Kidney (tissue), 14 donors: ENCODE measurements around the gene UNC93A. TPM values are rescaled to one million over a fixed set of nuclear protein-coding genes. Genes with fewer than 3 reads are reported as not detected.
"Not testable (repeated sequence)": the region's sequence is repeated elsewhere in the genome, so short reads cannot be mapped to it uniquely, and the experiment has no call there.

Experiments used
- DNase-seq, 5 donors: peaks; one replicate each; pipeline ENCODE4 v3.0.0-alpha.2; 2013 to 2020
- FAIRE-seq: peaks from 2 replicates; lab custom pipeline; 2012; peaks lifted over from hg19 to GRCh38; lab: Jason Lieb, UNC
- H3K27ac ChIP-seq, 2 donors: one replicate each; pipeline ENCODE4 v1.7.0; 2013; ENCODE audit warnings: low read depth in 2 of 2, low read length in 2 of 2, inconsistent platforms in 1 of 2
- H3K27me3 ChIP-seq: one replicate; pipeline ENCODE4 v1.7.1; 2013; ENCODE audit warnings: low read length, inconsistent platforms; ENCODE audit not compliant: control insufficient read depth, insufficient read depth
- H3K36me3 ChIP-seq, 3 donors: one replicate each; pipeline versions ENCODE4 v1.7.0 to v1.7.1; 2013; ENCODE audit warnings: low read length in 3 of 3, control low read depth in 1 of 3, inconsistent platforms in 1 of 3; ENCODE audit not compliant: insufficient read depth in 3 of 3, control insufficient read depth in 2 of 3
- H3K4me1 ChIP-seq, 3 donors: one replicate each; pipeline versions ENCODE4 v1.7.0 to v1.7.1; 2013; ENCODE audit warnings: low read length in 3 of 3, inconsistent platforms in 1 of 3, low read depth in 1 of 3; ENCODE audit not compliant: control insufficient read depth in 2 of 3, insufficient read depth in 2 of 3
- H3K4me3 ChIP-seq, 3 donors: one replicate each; pipeline versions ENCODE4 v1.7.0 to v1.8.1; 2013; ENCODE audit warnings: low read length in 3 of 3, control low read depth in 1 of 3, inconsistent platforms in 1 of 3
- H3K9ac ChIP-seq, 3 donors: one replicate each; pipeline versions ENCODE4 v1.7.0 to v1.7.1; 2013; ENCODE audit warnings: low read length in 3 of 3, control low read depth in 1 of 3, inconsistent platforms in 1 of 3
- H3K9me3 ChIP-seq, 3 donors: one replicate each; pipeline versions ENCODE4 v1.7.0 to v1.7.1; 2013; ENCODE audit warnings: low read length in 3 of 3, control low read depth in 1 of 3, inconsistent platforms in 1 of 3; ENCODE audit not compliant: control insufficient read depth in 2 of 3, insufficient read depth in 1 of 3
- intact Hi-C: fragments of 100-400 bp; cut with DNase I; formaldehyde crosslinking; loops from one replicate; pipeline ENCODE4 v1.11.1; 2022
- polyA plus RNA-seq: library from polyadenylated mRNA; stranded (reverse); fragments of 350-450 nt; fragmentation: Illumina TruSeq; extraction: RNeasy Lipid Tissue Mini Kit (QIAGEN cat#74804); gene quantifications from one replicate; pipeline ENCODE4 v1.2.3, GENCODE V29; 2014; ENCODE audit warnings: low read depth, low replicate concordance; ENCODE audit not compliant: insufficient read depth
- total RNA-seq: library from RNA; stranded (reverse); fragmentation: NEBNext Ultra II Directional; extraction: Animal tissue kit (Norgen Biotek cat#: 25700); gene quantifications from one replicate; pipeline ENCODE4 v1.2.1, GENCODE V29; 2021
- TF ChIP-seq, protein P1 (sequence below): IDR thresholded peaks from 3 replicates; pipeline ENCODE4 v1.5.1; 2012; ENCODE audit warnings: mild to moderate bottlenecking, moderate library complexity, borderline replicate concordance; ENCODE audit not compliant: insufficient read depth; ENCODE audit errors: extremely low read depth
- donor health status: control.
- donor health status: control.
- donor health status: control.
- donor health status: control.
- donor health status: control.
- donor health status: DM: yes; HTN: yes; CAD: no.
- donor health status: Normal renal cell carcinoma (clear cell type).

The UNC93A gene
- total and polyA plus RNA-seq, 2 donors from 2014 or later: 0.56 TPM; not detected in 1

- H3K9ac ChIP-seq: no peak overlapping the region
- no peaks in the 10 kb centered on the region for H3K27me3 ChIP-seq
- FAIRE-seq (no peak), DNase-seq (no peak)
- no peak overlapping the region for H3K27ac ChIP-seq
- peaks cover 0 to 4% (median 0%) of the 10 kb centered on the region in 3 donors for H3K9me3 ChIP-seq
- TF ChIP-seq, protein P1, sequence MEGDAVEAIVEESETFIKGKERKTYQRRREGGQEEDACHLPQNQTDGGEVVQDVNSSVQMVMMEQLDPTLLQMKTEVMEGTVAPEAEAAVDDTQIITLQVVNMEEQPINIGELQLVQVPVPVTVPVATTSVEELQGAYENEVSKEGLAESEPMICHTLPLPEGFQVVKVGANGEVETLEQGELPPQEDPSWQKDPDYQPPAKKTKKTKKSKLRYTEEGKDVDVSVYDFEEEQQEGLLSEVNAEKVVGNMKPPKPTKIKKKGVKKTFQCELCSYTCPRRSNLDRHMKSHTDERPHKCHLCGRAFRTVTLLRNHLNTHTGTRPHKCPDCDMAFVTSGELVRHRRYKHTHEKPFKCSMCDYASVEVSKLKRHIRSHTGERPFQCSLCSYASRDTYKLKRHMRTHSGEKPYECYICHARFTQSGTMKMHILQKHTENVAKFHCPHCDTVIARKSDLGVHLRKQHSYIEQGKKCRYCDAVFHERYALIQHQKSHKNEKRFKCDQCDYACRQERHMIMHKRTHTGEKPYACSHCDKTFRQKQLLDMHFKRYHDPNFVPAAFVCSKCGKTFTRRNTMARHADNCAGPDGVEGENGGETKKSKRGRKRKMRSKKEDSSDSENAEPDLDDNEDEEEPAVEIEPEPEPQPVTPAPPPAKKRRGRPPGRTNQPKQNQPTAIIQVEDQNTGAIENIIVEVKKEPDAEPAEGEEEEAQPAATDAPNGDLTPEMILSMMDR: no peak
- intact Hi-C loops: no loop called here
- no peaks in the 10 kb centered on the region for H3K36me3 ChIP-seq
- H3K4me3 ChIP-seq: no peak overlapping the region
- no peaks in the 10 kb centered on the region for H3K4me1 ChIP-seq
Observed at GRCh38 chr6:167356874-167357273, 65.8 kb downstream of the UNC93A start.

- H3K36me3 ChIP-seq, H3K27me3 ChIP-seq, H3K9ac ChIP-seq, H3K9me3 ChIP-seq, FAIRE-seq, intact Hi-C loops, H3K27ac ChIP-seq, H3K4me3 ChIP-seq, DNase-seq, H3K4me1 ChIP-seq: not testable (repeated sequence)
Observed at GRCh38 chr6:167358394-167358793, 67.3 kb downstream of the UNC93A start.

DNA sequence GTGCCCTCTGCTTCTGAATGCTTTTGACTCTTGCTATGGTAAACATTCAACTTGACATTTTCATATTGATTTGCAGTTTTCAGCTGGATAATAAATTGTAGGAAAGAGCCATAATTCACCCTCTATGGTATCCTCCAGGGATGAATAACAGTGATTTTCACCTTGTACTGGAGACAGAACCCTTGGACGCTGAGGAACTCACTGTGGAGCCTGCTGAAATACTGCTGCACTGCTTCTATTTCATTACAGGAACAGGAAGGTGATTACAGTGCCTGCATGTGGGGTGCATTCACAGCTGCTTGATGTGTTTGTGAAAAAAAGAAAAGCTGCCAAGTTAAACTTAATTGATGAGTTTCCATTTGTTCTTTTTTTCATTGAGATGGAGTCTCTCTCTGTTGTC lies 70.1 kb downstream of the UNC93A start:
- H3K4me3 ChIP-seq, H3K36me3 ChIP-seq, H3K9ac ChIP-seq, H3K27me3 ChIP-seq, intact Hi-C loops, H3K4me1 ChIP-seq, FAIRE-seq, DNase-seq, H3K27ac ChIP-seq, H3K9me3 ChIP-seq: not testable (repeated sequence)

Other genes with a start within 250 kb of the UNC93A start
- gene CCR6, start 168.2 kb upstream of the UNC93A start, total RNA-seq: 0.54 TPM
- gene CCR6, start 168.2 kb upstream of the UNC93A start, polyA plus RNA-seq: 0.43 TPM
- 0.16 TPM for gene GPR31, start 133.3 kb upstream of the UNC93A start, total RNA-seq
- gene GPR31, start 133.3 kb upstream of the UNC93A start, polyA plus RNA-seq: not detected
- gene TTLL2, start 33.8 kb downstream of the UNC93A start, total RNA-seq: not detected
- gene TTLL2, start 33.8 kb downstream of the UNC93A start, polyA plus RNA-seq: not detected